Neural cell (in vitro differentiated cells): ENCODE measurements around the gene COL23A1. TPM values are rescaled to one million over a fixed set of nuclear protein-coding genes. Genes with fewer than 3 reads are reported as not detected.

ENCODE experiments used
- H2AFZ ChIP-seq: fragments of 200-600, 300-800 bp; sonication (generic), shearing (Covaris generic); 2 replicates; pipeline ENCODE4 v1.6.0; 2014; ENCODE audit warnings: low read depth, mild to moderate bottlenecking, antibody characterized with exemption, low read length, moderate library complexity
- H3F3A ChIP-seq: fragments of 200-600 bp; shearing (Covaris generic); 2 replicates; pipeline ENCODE4 v1.6.1; 2016; ENCODE audit warnings: mild to moderate bottlenecking, moderate library complexity, mixed read lengths, antibody characterized with exemption, low read length; ENCODE audit not compliant: insufficient read depth, poor library complexity, severe bottlenecking
- H3K27ac ChIP-seq: fragments of 200-600, 300-800 bp; sonication (generic), shearing (Covaris generic); 2 replicates; pipeline ENCODE4 v1.5.1; 2014; ENCODE audit warnings: mild to moderate bottlenecking, low read length, moderate library complexity
- H3K27me3 ChIP-seq: fragments of 300-800, 200-600 bp; sonication (generic), shearing (Covaris generic); 2 replicates; pipeline ENCODE4 v1.6.0; 2014; ENCODE audit warnings: mild to moderate bottlenecking, low read depth, low read length, moderate library complexity; ENCODE audit not compliant: insufficient read depth
- H3K36me3 ChIP-seq: fragments of 300-800, 200-600 bp; sonication (generic), shearing (Covaris generic); 2 replicates; pipeline ENCODE4 v1.5.1; 2014; ENCODE audit warnings: mild to moderate bottlenecking, antibody characterized with exemption, low read length, moderate library complexity; ENCODE audit not compliant: insufficient read depth
- H3K4me2 ChIP-seq: fragments of 300-800, 200-600 bp; sonication (generic), shearing (Covaris generic); 2 replicates; pipeline ENCODE4 v1.6.0; 2014; ENCODE audit warnings: mild to moderate bottlenecking, low read length
- H3K4me3 ChIP-seq: fragments of 300-800, 200-600 bp; sonication (generic), shearing (Covaris generic); 2 replicates; pipeline ENCODE4 v1.5.1; 2014; ENCODE audit warnings: mild to moderate bottlenecking, low read length, moderate library complexity
- H3K79me2 ChIP-seq: fragments of 200-600 bp; shearing (Covaris generic); replicated peaks from 2 replicates; pipeline ENCODE4 v1.6.0; 2014; ENCODE audit warnings: mild to moderate bottlenecking, low read length, moderate library complexity; ENCODE audit not compliant: insufficient read depth
- H3K9ac ChIP-seq: fragments of 300-800, 200-600 bp; sonication (generic), shearing (Covaris generic); 2 replicates; pipeline ENCODE4 v1.6.1; 2016; ENCODE audit warnings: mild to moderate bottlenecking, low read length, mixed read lengths
- H3K9me2 ChIP-seq: fragments of 200-600 bp; shearing (Covaris generic); 2 replicates; pipeline ENCODE4 v1.6.1; 2016; ENCODE audit warnings: mild to moderate bottlenecking, low read length, mixed read lengths; ENCODE audit not compliant: insufficient read depth
- H3K9me3 ChIP-seq: fragments of 200-600, 300-800 bp; sonication (generic), shearing (Covaris generic); 2 replicates; pipeline ENCODE4 v1.6.1; 2016; ENCODE audit warnings: mild to moderate bottlenecking, mixed run types, low read length, moderate library complexity, mixed read lengths
- H4K20me1 ChIP-seq: fragments of 200-600 bp; shearing (Covaris generic); 2 replicates; pipeline ENCODE4 v1.6.1; 2016; ENCODE audit warnings: mild to moderate bottlenecking, mixed run types; ENCODE audit not compliant: insufficient read depth
- CTCF ChIP-seq: fragments of 450-650 bp; IDR thresholded peaks from 2 replicates; pipeline ENCODE4 v1.5.1; 2014; ENCODE audit warnings: antibody characterized with exemption, mild to moderate bottlenecking, moderate library complexity; ENCODE audit not compliant: poor library complexity, severe bottlenecking
- EP300 ChIP-seq: fragments of 450-650 bp; conservative IDR thresholded peaks from 2 replicates; pipeline ENCODE4 v1.6.1; 2014; ENCODE audit warnings: antibody characterized with exemption, mild to moderate bottlenecking, moderate library complexity; ENCODE audit not compliant: poor library complexity, severe bottlenecking
- EZH2 ChIP-seq: fragments of 200-600, 300-800 bp; shearing (Covaris generic), sonication (generic); IDR thresholded peaks from 2 replicates; pipeline ENCODE4 v1.6.1; 2014; ENCODE audit warnings: antibody characterized with exemption, low read length, borderline replicate concordance, mild to moderate bottlenecking; ENCODE audit not compliant: insufficient read depth, poor library complexity, severe bottlenecking
- MXI1 ChIP-seq: fragments of 450-650 bp; conservative IDR thresholded peaks from 2 replicates; pipeline ENCODE4 v1.6.1; 2014; ENCODE audit warnings: antibody characterized with exemption, mild to moderate bottlenecking; ENCODE audit not compliant: poor library complexity, severe bottlenecking
- POLR2AphosphoS5 ChIP-seq: IDR thresholded peaks from 2 replicates; pipeline ENCODE4 v1.6.1; 2012
- RAD21 ChIP-seq: fragments of 450-650 bp; conservative IDR thresholded peaks from 2 replicates; pipeline ENCODE4 v1.6.1; 2014; ENCODE audit warnings: antibody characterized with exemption, mild to moderate bottlenecking, moderate library complexity
- REST ChIP-seq: IDR thresholded peaks from 2 replicates; pipeline ENCODE4 v1.6.1; 2012; ENCODE audit warnings: borderline replicate concordance
- SMC3 ChIP-seq: fragments of 450-650 bp; conservative IDR thresholded peaks from 2 replicates; pipeline ENCODE4 v1.6.1; 2014; ENCODE audit warnings: antibody characterized with exemption, mild to moderate bottlenecking, moderate library complexity; ENCODE audit not compliant: poor library complexity
- TAF1 ChIP-seq: IDR thresholded peaks from 2 replicates; pipeline ENCODE4 v1.6.1; 2012; ENCODE audit warnings: low read depth
- polyA plus RNA-seq: library from polyadenylated mRNA; depleted of rRNA; stranded (reverse); fragments of >200 nt; gene quantifications from 2 replicates; pipeline ENCODE4 v1.2.3, GENCODE V29; 2014

Gene COL23A1
- polyA plus RNA-seq, 1 donor from 2014 or later, result not detected

GRCh38 chr5:178426326-178427130, 163.7 kb downstream of the COL23A1 start:
- Histone ChIP-seq H3K27ac (no peak overlapping the region), H3K4me3 (no peak overlapping the region)
- TF ChIP-seq SMC3 (no peak), CTCF (no peak), EZH2 (no peak), RAD21 (no peak), POLR2AphosphoS5 (no peak), EP300 (no peak), TAF1 (no peak), MXI1 (no peak), REST (no peak)

GRCh38 chr5:178425621-178426068, 164.5 kb downstream of the COL23A1 start:
- H3K27ac ChIP-seq, result no peak overlapping the region
- no peak overlapping the region for H3K4me3 ChIP-seq
- no peaks in the 10 kb centered on the region for H3F3A ChIP-seq
- no peaks in the 10 kb centered on the region for H3K36me3 ChIP-seq
- TF ChIP-seq EP300 (no peak), SMC3 (no peak), POLR2AphosphoS5 (no peak), REST (no peak), TAF1 (no peak), CTCF (no peak), EZH2 (no peak), MXI1 (no peak), RAD21 (no peak)
- H3K27me3 ChIP-seq, result no peaks in the 10 kb centered on the region
- no peaks in the 10 kb centered on the region for H3K79me2 ChIP-seq
- H3K9me3 ChIP-seq, result no peaks in the 10 kb centered on the region
- H3K9ac ChIP-seq, result no peak overlapping the region
- H3K9me2 ChIP-seq, result no peaks in the 10 kb centered on the region
- H3K4me2 ChIP-seq, result no peak overlapping the region
- no peaks in the 10 kb centered on the region for H4K20me1 ChIP-seq
- H2AFZ ChIP-seq, result no peak overlapping the region

More at GRCh38 chr5:178426326-178427130, 163.7 kb downstream of the COL23A1 start:
- Histone ChIP-seq H3F3A (no peaks in the 10 kb centered on the region), H3K9me3 (peaks cover 1% of the 10 kb centered on the region), H3K9ac (no peak overlapping the region), H2AFZ (no peak overlapping the region), H3K4me2 (no peak overlapping the region), H4K20me1 (no peaks in the 10 kb centered on the region), H3K36me3 (no peaks in the 10 kb centered on the region), H3K9me2 (no peaks in the 10 kb centered on the region), H3K79me2 (no peaks in the 10 kb centered on the region), H3K27me3 (no peaks in the 10 kb centered on the region)
